CD4-positive, alpha-beta T cell treated with Interleukin-15 for 4 hours (primary cell): ENCODE measurements around the gene CYP2A13.
"Not testable (repeated sequence)": the region's sequence is repeated elsewhere in the genome, so short reads cannot be mapped to it uniquely, and the experiment has no call there.

Source experiments
- DNase-seq: peaks from one replicate; pipeline ENCODE4 v3.0.0-alpha.2; 2020; ENCODE audit warnings: low spot score

Gene CYP2A13, protein sequence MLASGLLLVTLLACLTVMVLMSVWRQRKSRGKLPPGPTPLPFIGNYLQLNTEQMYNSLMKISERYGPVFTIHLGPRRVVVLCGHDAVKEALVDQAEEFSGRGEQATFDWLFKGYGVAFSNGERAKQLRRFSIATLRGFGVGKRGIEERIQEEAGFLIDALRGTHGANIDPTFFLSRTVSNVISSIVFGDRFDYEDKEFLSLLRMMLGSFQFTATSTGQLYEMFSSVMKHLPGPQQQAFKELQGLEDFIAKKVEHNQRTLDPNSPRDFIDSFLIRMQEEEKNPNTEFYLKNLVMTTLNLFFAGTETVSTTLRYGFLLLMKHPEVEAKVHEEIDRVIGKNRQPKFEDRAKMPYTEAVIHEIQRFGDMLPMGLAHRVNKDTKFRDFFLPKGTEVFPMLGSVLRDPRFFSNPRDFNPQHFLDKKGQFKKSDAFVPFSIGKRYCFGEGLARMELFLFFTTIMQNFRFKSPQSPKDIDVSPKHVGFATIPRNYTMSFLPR

GRCh38 chr19:41088151-41088550 is at the start of gene CYP2A13:
TSS of gene CYP2A13 (plus strand) at chr19:41088451. CDS start at chr19:41088472, 21 bp downstream.
- DNase-seq: no peak

DNA sequence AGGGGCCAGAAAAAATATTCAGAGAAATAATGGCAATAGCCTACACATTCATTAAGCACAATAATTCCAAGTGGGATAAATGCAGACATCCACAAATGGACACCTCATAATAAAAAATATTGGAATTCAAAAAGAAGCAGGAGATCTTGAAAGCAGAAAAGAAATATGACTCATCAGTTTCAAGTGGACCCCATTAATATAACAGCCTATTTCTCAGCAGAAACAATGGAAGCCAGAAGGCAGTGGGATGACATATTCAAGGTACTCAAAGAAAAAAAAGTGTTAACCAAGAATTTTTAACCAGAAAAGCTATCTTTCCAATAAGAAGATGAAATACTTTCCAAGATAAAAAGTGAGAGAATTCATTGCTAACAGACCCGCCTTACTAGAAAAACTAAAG is 48.4 kb upstream of the CYP2A13 start:
- DNase-seq: no peak

- DNase-seq: not testable (repeated sequence)
Measured at GRCh38 chr19:41045095-41045494, 43.2 kb upstream of the CYP2A13 start.

DNA sequence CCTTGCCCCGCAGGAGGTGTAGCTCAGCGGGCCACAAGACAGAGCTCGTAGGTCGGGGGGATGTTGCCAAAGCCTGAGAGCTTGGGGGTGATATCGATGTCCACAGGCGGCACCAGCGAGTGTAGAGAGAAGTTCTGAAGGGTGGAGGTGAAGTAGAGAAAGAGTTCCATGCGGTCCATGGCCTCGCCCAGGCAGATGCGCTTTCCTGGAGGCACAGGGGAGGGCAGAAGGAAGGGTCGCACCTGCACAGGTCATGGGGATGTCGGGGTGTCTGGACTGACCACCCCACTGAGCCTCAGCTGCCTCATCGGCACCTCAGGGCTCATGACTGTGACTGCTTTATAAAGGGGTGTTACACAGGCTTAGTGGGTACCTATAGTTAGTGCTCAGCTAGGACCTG is 37.8 kb upstream of the CYP2A13 start:
- no peak for DNase-seq

DNA sequence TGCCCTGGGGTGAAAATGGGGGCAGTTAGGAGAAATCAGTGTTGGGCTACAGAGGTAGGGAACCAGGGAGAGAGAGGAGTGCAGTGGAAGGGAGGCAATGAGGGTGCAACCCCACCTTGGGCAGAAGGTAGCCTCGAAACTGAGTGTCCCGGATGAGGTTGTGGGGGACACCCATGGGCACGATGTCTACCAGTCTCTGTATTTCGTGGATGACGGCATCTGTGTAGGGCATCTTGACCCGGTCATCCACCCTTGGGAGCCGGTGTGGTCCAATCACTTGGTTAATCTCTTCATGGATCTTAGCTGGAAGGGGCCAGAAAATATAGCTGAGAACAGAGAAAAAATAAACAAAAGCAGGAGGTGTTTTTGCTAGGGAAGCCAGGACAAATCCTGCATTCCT is 36.1 kb upstream of the CYP2A13 start:
- not testable (repeated sequence) for DNase-seq

DNA sequence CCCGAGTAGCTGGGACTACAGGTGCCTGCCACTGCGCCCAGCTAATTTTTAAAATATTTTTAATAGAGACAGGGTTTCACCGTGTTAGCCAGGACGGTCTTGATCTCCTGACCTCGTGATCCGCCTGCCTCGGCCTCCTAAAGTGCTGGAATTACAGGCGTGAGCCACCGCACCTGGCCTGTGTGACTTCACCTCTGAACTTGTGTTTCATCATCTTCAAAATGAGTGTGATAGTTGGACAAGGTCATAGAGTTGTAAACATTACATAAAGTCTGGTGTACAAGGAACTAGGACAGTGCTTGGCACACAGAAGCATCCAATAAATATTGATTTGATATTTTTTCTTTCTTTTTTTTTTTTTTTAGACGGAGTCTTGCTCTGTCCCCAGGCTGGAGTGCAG is 34.9 kb upstream of the CYP2A13 start:
- not testable (repeated sequence) for DNase-seq

- DNase-seq: no peak
Measured at GRCh38 chr19:41064974-41065569, 23.2 kb upstream of the CYP2A13 start.

DNA sequence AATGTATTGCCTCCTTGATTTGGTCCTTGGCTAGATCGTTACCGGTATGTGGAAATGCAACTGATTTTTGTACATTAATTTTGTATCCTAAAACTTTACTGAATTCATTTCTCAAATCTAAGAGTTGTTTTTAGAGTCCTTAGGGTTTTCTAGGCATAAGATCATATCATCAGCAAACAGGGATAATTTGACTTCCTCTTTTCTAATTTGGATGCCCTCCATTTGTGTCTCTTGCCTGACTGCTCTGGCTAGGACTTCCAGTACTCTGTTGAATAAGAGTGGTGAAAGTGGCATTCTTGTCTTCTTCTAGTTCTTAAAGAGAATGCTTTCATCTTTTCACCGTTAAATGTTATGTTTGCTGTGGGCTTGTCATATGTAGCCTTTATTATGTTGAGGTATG is 12.0 kb upstream of the CYP2A13 start:
- no peak for DNase-seq

- DNase-seq: no peak
Measured at GRCh38 chr19:41083516-41083915, 4.7 kb upstream of the CYP2A13 start.

- DNase-seq: no peak
Measured at GRCh38 chr19:41085748-41086415, 2.4 kb upstream of the CYP2A13 start.

DNA sequence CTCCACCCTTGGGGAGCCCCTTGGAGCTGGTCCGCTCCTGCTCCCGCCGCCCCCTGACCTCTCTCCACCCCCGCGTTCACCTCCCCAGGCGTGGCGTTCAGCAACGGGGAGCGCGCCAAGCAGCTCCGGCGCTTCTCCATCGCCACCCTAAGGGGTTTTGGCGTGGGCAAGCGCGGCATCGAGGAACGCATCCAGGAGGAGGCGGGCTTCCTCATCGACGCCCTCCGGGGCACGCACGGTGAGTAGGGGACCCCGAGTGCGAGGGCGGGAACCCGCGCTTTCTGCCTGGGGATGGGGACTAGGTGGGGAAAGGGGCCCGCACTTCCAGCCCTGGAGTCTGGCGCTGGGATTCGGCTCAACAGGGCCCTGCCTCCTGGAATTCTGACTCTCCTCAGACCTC is 1.7 kb downstream of the CYP2A13 start:
- DNase-seq: no peak

- DNase-seq: no peak
Measured at GRCh38 chr19:41095703-41096102, 7.5 kb downstream of the CYP2A13 start.

- no peak for DNase-seq
Measured at GRCh38 chr19:41096353-41096752, 8.1 kb downstream of the CYP2A13 start.

GRCh38 chr19:41097302-41097701 is 9.1 kb downstream of the CYP2A13 start:
- no peak for DNase-seq

DNA sequence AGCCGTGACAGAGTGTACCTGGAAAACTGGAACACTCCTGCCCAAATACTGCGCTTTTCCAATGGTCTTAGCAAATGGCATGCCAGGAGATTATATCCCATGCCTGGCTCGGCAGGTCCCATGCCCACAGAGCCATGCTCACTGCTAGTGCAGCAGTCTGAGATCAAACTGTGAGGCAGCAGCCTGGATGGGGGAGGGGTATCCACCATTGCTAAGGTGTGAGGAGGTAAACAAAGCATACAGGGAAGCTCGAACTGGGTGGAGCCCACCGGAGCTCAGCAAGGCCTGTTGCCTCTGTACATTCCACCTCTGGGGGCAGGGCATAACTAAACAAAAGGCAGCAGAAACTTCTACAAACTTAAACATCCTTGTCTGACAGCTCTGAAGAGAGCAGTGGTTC is 10.5 kb downstream of the CYP2A13 start:
- no peak for DNase-seq

DNA sequence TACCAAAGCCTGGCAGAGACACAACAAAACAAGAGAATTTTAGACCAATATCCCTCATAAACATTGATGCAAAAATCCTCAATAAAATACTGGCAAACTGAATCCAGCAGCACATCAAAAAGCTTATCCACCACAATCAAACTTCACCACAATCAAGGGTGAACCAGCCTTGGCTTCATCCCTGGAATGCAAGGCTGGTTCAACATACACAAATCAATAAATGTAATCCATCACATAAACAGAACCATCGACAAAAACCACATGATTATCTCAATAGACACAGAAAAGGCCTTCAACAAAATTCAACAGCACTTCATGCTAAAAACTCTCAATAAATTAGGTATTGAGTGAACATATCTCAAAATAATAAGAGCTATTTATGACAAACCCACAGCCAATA is 14.0 kb downstream of the CYP2A13 start:
- DNase-seq: not testable (repeated sequence)

DNA sequence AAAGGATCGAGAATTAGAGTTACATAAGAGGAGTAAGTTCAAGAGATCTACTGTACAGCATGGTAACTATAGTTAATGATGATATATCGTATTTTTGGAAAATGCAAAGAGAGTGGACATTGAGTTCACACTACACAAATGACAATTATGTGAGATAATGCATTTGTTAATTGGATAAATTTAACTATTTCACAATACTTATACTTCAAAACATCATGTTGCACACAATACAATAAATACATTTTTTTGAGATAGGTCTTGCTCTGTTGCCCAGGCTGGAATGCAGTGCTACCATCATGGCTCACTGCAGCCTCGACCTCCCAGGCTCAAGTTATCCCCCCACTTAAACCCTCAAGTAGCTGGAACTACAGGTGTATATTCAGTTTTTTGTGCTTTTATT is 17.9 kb downstream of the CYP2A13 start:
- no peak for DNase-seq

GRCh38 chr19:41111296-41111695 is 23.0 kb downstream of the CYP2A13 start:
- no peak for DNase-seq

DNA sequence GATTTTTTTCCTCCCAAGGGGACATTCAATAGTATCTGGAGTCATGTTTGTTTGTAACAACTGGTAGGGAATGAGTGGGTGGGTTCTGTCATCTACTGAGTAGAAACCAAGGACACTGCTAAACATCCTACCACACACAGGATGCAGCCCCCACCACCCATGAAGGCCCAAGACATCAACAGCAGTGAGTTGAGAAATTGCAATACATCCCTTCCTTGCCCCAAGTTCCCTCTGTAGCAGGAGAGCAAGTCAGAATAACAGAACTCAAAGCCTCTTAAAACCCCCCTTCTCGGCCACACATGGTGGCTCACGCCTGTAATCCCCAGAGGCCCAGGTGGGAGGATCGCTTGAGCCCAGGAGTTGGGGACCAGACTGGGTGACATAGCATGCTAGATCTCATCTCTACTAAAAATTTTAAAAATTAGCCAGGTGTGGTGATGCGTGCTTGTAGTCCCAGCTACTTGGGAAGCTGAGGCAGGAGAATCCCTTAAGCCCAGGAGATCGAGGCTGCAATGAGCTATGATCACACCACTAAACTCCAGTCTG is 23.6 kb downstream of the CYP2A13 start:
- no peak for DNase-seq

DNA sequence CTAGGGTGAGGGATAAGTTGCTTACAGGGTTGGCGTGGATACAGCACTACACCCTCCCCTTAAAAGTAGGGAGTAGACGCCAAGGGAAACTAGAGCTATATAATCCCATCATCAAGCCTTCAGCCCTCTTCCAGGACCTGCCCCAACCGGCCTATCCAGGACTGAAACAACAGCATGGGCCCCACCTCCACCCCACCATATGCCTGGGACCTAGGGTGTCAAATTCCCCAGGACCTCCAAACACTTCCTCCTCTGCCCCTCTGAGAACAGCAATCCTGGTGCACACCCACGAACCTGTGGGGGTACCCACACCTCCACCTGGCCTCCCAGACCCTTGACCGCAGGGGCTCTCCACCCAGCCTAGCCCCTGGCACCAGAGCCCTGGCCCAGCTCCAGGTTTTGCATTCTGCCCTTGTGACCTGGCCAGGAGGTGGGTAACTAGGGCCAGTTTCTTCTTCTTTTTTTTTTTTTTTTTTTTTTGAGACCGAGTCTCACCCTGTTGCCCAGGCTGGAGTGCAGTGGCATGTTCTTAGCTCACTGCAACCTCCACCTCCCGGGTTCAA is 24.6 kb downstream of the CYP2A13 start:
- DNase-seq: no peak

GRCh38 chr19:41114132-41114531 is 25.9 kb downstream of the CYP2A13 start, which contains the start of gene CYP2F1:
TSS of gene CYP2F1 (plus strand) at chr19:41114432. CDS start at chr19:41116189, 1,757 bp downstream.
- no peak for DNase-seq

GRCh38 chr19:41116261-41116660 is 28.0 kb downstream of the CYP2A13 start:
- DNase-seq: no peak
